GM06990 (cell line): ENCODE data around the gene EGFR.

Source experiments
- DNase-seq: peaks from one replicate; pipeline ENCODE4 v3.0.0-alpha.2; 2011; ENCODE audit not compliant: insufficient read length; ENCODE audit errors: extremely low read depth
- H3K27me3 ChIP-seq: replicated peaks from 2 replicates; pipeline ENCODE4 v1.6.0; 2011; ENCODE audit warnings: low read length; ENCODE audit not compliant: control insufficient read depth, insufficient read depth
- H3K36me3 ChIP-seq: 2 replicates; pipeline ENCODE4 v1.5.1; 2011; ENCODE audit warnings: low read length; ENCODE audit not compliant: control insufficient read depth, insufficient read depth
- H3K4me3 ChIP-seq: replicated peaks from 2 replicates; pipeline ENCODE4 v1.5.1; 2011; ENCODE audit warnings: low read depth, mild to moderate bottlenecking, control low read depth, low read length
- TF ChIP-seq, protein P1 (sequence below): IDR thresholded peaks from 2 replicates; pipeline ENCODE4 v1.5.1; 2011; ENCODE audit warnings: low read length, control low read depth, mild to moderate bottlenecking, inconsistent platforms; ENCODE audit not compliant: insufficient read depth, poor library complexity, severe bottlenecking

Gene EGFR

DNA sequence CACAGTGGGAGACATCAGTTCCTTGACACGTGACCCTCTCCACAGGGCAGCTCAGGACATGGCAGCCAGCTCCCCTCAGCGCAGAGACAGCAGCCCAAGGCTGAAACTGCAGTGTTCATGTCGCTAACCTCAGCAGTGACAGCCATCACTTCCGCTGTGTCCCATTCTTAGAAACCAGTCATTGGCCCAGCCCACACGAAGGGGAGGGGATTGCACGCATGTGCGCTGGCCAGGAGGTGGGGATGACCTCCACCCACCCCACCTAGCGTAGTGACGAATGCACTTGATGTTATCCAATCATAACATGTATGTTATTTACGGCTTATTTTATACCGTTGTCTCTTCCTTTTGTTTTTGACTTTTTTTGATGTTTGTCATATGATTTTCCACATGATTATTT, 36.9 kb upstream of the EGFR start:
- DNase-seq: no peak
- no peaks in the 10 kb centered on the region for H3K27me3 ChIP-seq
- H3K36me3 ChIP-seq: no peaks in the 10 kb centered on the region
- TF ChIP-seq, protein P1, sequence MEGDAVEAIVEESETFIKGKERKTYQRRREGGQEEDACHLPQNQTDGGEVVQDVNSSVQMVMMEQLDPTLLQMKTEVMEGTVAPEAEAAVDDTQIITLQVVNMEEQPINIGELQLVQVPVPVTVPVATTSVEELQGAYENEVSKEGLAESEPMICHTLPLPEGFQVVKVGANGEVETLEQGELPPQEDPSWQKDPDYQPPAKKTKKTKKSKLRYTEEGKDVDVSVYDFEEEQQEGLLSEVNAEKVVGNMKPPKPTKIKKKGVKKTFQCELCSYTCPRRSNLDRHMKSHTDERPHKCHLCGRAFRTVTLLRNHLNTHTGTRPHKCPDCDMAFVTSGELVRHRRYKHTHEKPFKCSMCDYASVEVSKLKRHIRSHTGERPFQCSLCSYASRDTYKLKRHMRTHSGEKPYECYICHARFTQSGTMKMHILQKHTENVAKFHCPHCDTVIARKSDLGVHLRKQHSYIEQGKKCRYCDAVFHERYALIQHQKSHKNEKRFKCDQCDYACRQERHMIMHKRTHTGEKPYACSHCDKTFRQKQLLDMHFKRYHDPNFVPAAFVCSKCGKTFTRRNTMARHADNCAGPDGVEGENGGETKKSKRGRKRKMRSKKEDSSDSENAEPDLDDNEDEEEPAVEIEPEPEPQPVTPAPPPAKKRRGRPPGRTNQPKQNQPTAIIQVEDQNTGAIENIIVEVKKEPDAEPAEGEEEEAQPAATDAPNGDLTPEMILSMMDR: no peak
- H3K4me3 ChIP-seq: no peak overlapping the region

- TF ChIP-seq, protein P1: no peak
- DNase-seq: no peak
- no peak overlapping the region for H3K4me3 ChIP-seq
- no peaks in the 10 kb centered on the region for H3K27me3 ChIP-seq
- no peaks in the 10 kb centered on the region for H3K36me3 ChIP-seq
These were observed 33.1 kb upstream of the EGFR start for GRCh38 chr7:54985426-54986330.

GRCh38 chr7:54986716-54987115, 32.1 kb upstream of the EGFR start:
- H3K27me3 ChIP-seq: no peaks in the 10 kb centered on the region
- H3K36me3 ChIP-seq: no peaks in the 10 kb centered on the region
- no peak for DNase-seq
- TF ChIP-seq, protein P1: no peak
- H3K4me3 ChIP-seq: no peak overlapping the region

- DNase-seq: no peak
- H3K36me3 ChIP-seq: no peaks in the 10 kb centered on the region
- TF ChIP-seq, protein P1: no peak
These were observed 31.0 kb upstream of the EGFR start for GRCh38 chr7:54987772-54988171.

GRCh38 chr7:54988516-54988915, 30.3 kb upstream of the EGFR start:
- Histone ChIP-seq H3K4me3 (no peak overlapping the region), H3K27me3 (no peaks in the 10 kb centered on the region), H3K36me3 (no peaks in the 10 kb centered on the region)
- DNase-seq: no peak
- TF ChIP-seq, protein P1: no peak

More at GRCh38 chr7:54987772-54988171, 31.0 kb upstream of the EGFR start:
- H3K27me3 ChIP-seq: no peaks in the 10 kb centered on the region
- H3K4me3 ChIP-seq: no peak overlapping the region
